Stimulated activated CD8-positive, alpha-beta memory T cell treated with anti-CD3 and anti-CD28 coated beads, Interleukin-15, amount 100 ng/mL, for 48 hours (primary cell): ENCODE measurements around the gene GLA.

Source experiments
- DNase-seq, 2 donors: peaks; one replicate each; pipeline ENCODE4 v3.0.0-alpha.2; 2020; ENCODE audit warnings: low read depth in 2 of 2

GLA gene

GRCh38 chrX:101407748-101408531, at the start of gene GLA, which contains the start of gene HNRNPH2:
TSS of gene GLA (minus strand) at chrX:101407925. CDS start at chrX:101407903, 22 bp downstream.
TSS of gene HNRNPH2 (plus strand) at chrX:101408222. CDS start at chrX:101411989, 3,767 bp downstream.
- DNase-seq, result peak; percentile 77 to 80

GRCh38 chrX:101452056-101452455, 44.3 kb upstream of the GLA start:
- DNase-seq, result no peak

- no peak for DNase-seq
These were observed 43.2 kb upstream of the GLA start for GRCh38 chrX:101450961-101451360.

GRCh38 chrX:101450085-101450484, 42.4 kb upstream of the GLA start:
- DNase-seq, result no peak

- DNase-seq, result no peak
These were observed 41.6 kb upstream of the GLA start for GRCh38 chrX:101449279-101449678.

GRCh38 chrX:101442085-101442484, 34.4 kb upstream of the GLA start:
- no peak for DNase-seq

- no peak for DNase-seq
These were observed 22.8 kb upstream of the GLA start for GRCh38 chrX:101430457-101431078.

- DNase-seq, result no peak
These were observed 22.2 kb upstream of the GLA start for GRCh38 chrX:101429934-101430333.

- DNase-seq, result no peak
These were observed 20.2 kb upstream of the GLA start for GRCh38 chrX:101427954-101428353.

GRCh38 chrX:101419489-101419888, 11.8 kb upstream of the GLA start:
- DNase-seq, result no peak

- DNase-seq, result no peak
These were observed 10.5 kb upstream of the GLA start for GRCh38 chrX:101417981-101418841.

- DNase-seq, result no peak
These were observed 9.5 kb upstream of the GLA start for GRCh38 chrX:101417190-101417589.

- no peak for DNase-seq
These were observed 9.0 kb upstream of the GLA start for GRCh38 chrX:101416691-101417090.

- no peak for DNase-seq
These were observed 7.7 kb upstream of the GLA start for GRCh38 chrX:101415180-101416145.

- no peak for DNase-seq
These were observed 4.3 kb upstream of the GLA start for GRCh38 chrX:101411984-101412383.

GRCh38 chrX:101410461-101410860, 2.7 kb upstream of the GLA start:
- no peak for DNase-seq

GRCh38 chrX:101409043-101409442, 1.3 kb upstream of the GLA start:
- no peak for DNase-seq

GRCh38 chrX:101408532-101408841, 762 bp upstream of the GLA start:
- DNase-seq, result no peak

- no peak for DNase-seq
These were observed 468 bp downstream of the GLA start for GRCh38 chrX:101407167-101407747.

- DNase-seq, result no peak
These were observed 7.9 kb downstream of the GLA start for GRCh38 chrX:101399825-101400224.

- no peak for DNase-seq
These were observed 9.0 kb downstream of the GLA start for GRCh38 chrX:101398694-101399093.
